ENCODE data around the gene DHX35.

DNA sequence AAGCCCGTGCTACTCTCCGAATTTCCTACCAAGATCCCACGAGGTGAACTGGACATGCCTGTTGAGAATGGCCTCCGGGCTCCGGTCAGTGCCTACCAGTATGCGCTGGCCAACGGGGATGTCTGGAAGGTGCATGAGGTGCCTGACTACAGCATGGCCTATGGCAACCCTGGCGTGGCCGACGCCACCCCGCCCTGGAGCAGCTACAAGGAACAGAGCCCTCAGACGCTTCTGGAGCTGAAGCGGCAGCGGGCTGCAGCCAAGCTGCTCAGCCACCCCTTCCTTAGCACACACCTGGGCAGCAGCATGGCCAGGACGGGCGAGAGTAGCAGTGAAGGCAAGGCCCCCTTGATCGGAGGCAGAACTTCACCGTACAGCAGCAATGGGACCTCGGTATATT, 44.0 kb upstream of the DHX35 start:
- TF ChIP-seq, protein P1, sequence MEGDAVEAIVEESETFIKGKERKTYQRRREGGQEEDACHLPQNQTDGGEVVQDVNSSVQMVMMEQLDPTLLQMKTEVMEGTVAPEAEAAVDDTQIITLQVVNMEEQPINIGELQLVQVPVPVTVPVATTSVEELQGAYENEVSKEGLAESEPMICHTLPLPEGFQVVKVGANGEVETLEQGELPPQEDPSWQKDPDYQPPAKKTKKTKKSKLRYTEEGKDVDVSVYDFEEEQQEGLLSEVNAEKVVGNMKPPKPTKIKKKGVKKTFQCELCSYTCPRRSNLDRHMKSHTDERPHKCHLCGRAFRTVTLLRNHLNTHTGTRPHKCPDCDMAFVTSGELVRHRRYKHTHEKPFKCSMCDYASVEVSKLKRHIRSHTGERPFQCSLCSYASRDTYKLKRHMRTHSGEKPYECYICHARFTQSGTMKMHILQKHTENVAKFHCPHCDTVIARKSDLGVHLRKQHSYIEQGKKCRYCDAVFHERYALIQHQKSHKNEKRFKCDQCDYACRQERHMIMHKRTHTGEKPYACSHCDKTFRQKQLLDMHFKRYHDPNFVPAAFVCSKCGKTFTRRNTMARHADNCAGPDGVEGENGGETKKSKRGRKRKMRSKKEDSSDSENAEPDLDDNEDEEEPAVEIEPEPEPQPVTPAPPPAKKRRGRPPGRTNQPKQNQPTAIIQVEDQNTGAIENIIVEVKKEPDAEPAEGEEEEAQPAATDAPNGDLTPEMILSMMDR (IDR thresholded peaks at IDR 0.05) = no peak
- no peak for TF ChIP-seq POLR2A (IDR thresholded peaks at IDR 0.05)
